Retinal pigment epithelial cell (primary cell): ENCODE results near the gene HCN4.

ENCODE experiments used
- DNase-seq: peaks from one replicate; pipeline ENCODE4 v3.0.0-alpha.2; 2010; ENCODE audit warnings: low read depth
- H3K4me3 ChIP-seq: 2 replicates; pipeline ENCODE4 v1.5.1; 2011; ENCODE audit warnings: mild to moderate bottlenecking, low read length, control low read depth, moderate library complexity
- CTCF ChIP-seq: conservative IDR thresholded peaks from 2 replicates; pipeline ENCODE4 v1.5.1; 2011; ENCODE audit warnings: low read depth, low read length, control low read depth, inconsistent platforms

HCN4 gene

GRCh38 chr15:73334086-73334485 is 34.7 kb downstream of the HCN4 start:
- DNase-seq: no peak
- H3K4me3 ChIP-seq: no peak overlapping the region
- no peak for TF ChIP-seq CTCF

DNA sequence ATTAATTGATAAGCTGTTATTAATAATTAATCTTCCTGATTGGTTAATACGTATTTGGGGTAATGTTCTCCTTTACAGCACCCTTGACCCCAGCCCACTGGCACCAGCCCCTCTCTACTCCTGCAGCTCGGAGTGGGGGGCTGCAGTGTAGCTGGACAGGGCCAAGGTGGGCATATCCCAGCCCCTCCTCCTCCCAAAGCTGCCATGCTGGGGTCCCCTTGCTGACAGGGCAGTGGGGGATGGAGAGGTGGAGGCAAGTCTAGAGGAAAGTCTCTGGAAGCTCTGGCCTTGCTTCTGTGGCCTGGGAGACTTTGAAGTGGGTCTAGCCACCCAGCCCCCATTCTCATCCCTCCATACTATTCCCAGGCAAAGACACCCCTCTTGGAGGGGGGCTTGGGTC is 35.8 kb downstream of the HCN4 start:
- TF ChIP-seq CTCF: no peak
- no peak overlapping the region for H3K4me3 ChIP-seq
- no peak for DNase-seq

DNA sequence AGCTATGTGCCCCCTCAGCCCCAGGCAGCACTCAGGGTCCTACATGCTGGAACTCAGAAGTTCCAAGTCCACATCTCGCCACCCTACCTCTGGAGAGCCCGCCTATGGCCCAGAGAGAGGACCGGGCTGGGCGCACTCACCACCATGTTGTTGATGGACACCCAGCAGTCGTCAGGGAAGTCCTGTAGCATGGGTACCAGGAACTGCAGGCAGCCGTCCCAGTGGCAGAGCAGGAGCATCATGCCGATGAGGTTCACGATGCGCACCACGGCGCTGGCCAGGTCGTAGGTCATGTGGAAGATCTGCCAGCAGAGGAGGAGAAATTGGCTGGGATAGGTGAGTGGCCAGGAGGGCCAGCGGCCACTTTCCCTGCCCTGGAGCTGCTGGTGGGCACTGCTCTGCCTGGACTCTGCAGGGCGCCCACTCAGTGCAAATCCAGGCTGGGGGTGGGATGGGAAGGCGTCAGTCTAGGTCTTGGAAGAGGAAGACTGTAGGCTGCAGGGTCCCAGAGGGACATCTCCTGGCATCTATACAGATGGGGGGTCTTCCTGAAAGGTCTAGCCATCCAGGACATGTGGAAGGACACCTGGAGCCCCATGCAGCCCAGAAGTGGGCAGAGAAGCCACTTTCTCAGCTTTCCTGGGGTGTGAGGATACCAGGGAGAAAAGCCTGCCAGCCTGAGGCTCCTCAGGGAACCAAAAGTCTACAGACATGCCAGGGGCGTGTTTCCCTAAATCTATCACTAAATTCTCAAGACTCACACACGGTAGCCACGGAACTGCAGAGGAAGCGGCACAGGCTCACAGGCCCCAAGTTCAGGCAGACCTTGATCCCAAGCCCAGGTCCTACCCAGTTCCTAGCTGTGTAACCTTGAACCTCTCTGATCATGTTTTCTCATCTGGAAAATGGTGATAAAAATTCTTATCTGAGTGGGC is 36.5 kb downstream of the HCN4 start:
- no peak overlapping the region for H3K4me3 ChIP-seq
- no peak for DNase-seq
- TF ChIP-seq CTCF: no peak

GRCh38 chr15:73331501-73331900 is 37.3 kb downstream of the HCN4 start:
- no peak overlapping the region for H3K4me3 ChIP-seq
- TF ChIP-seq CTCF: no peak
- DNase-seq: no peak

DNA sequence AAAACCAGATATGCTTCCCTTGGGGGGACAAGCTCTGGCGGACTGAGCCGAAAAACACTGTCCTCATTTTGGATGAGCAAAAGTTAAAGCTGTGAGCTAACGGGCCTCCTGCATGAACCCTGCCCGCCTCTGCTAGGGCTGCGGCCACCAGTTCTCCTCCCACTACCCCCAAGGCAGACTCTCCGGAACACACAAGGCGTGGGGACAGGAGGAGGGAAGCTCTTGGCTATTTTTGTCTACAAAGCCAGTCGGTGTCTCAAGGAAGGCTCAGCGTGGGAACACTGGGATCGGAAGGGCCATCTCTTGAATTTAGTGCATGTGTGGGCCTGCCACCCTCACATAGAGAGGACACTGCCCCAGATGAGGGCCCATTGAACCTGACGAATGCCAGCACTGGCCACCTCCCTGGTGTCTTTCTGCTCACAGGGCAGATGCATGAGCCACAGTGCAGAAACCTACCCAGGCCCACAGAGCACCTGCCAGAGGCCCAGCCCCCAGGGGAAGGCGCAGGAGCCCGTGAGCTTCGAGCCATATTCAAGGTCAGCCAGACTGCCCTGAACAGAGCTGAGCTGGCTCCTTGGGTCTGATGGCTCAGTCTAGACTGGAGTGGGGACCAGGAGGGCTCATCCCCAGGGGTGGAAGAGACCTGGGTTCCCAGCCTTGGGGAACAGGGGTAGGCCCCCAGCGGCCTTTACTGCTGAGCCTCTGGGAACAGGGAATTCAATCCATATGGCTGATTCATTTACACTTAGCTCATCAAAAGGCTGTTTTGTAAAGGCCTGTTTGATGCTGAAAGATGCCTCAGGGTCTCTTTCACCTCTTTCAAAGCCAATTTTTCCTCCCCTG is 38.3 kb downstream of the HCN4 start:
- TF ChIP-seq CTCF: no peak
- H3K4me3 ChIP-seq: no peak overlapping the region
- no peak for DNase-seq

GRCh38 chr15:73329501-73330200 is 39.1 kb downstream of the HCN4 start:
- DNase-seq: no peak
- TF ChIP-seq CTCF: no peak
- no peak overlapping the region for H3K4me3 ChIP-seq
